Ovary (tissue), 9 donors: Measurements from ENCODE around the gene INTS13. TPM values are rescaled to one million over a fixed set of nuclear protein-coding genes. Genes with fewer than 3 reads are reported as not detected.
"Not testable (repeated sequence)": the region's sequence is repeated elsewhere in the genome, so short reads cannot be mapped to it uniquely, and the experiment has no call there.

Source experiments
- DNase-seq, 5 donors: peaks; one replicate each; pipeline ENCODE4 v3.0.0-alpha.2; 2019 to 2020
- H3K27ac ChIP-seq, 2 donors: fragments of 200-600 bp; one replicate each; pipeline versions ENCODE4 v1.5.1 to v1.8.0; 2019 to 2022
- H3K27me3 ChIP-seq: fragments of 200-600 bp; one replicate; pipeline ENCODE4 v1.8.0; 2022
- H3K36me3 ChIP-seq: fragments of 200-600 bp; sonication (generic); one replicate; pipeline ENCODE4 v1.5.1; 2019
- H3K4me1 ChIP-seq: one replicate; pipeline ENCODE4 v1.8.1; 2013; ENCODE audit warnings: mild to moderate bottlenecking, moderate library complexity; ENCODE audit not compliant: insufficient read depth
- H3K4me3 ChIP-seq: fragments of 200-600 bp; sonication (generic); one replicate; pipeline ENCODE4 v1.5.1; 2017
- H3K9me3 ChIP-seq, 2 donors: fragments of 200-600 bp in 1 of 2; sonication (generic) in 1 of 2; one replicate each; pipeline versions ENCODE4 v1.5.1 to v1.8.1; 2013 to 2019; ENCODE audit warnings: mild to moderate bottlenecking in 1 of 2, moderate library complexity in 1 of 2
- CTCF ChIP-seq, 3 donors: fragments of 450-650 bp in 2 of 3; fragments of 200-600 bp in 1 of 3; IDR thresholded peaks; one replicate each; pipeline versions ENCODE4 v1.5.1 to v1.8.0; 2016 to 2022; ENCODE audit warnings: antibody characterized with exemption in 3 of 3, mild to moderate bottlenecking in 1 of 3
- EP300 ChIP-seq: sonication (generic); formaldehyde crosslinking; IDR thresholded peaks from one replicate; pipeline ENCODE4 v1.6.1; 2017; ENCODE audit warnings: antibody characterized with exemption
- POLR2A ChIP-seq: fragments of 450-650 bp; IDR thresholded peaks from one replicate; pipeline ENCODE4 v1.6.1; 2017; ENCODE audit warnings: antibody characterized with exemption, mild to moderate bottlenecking, moderate library complexity
- WGBS, 3 donors: extraction: QIAGEN DNeasy Blood & Tissue Kit in 1 of 3; methylation state at CpG; one replicate each; pipeline versions ENCODE4 v1.1.5 to v1.1.7; 2013 to 2017; 5-methylcytosine and 5-hydroxymethylcytosine counted together
- intact Hi-C, 4 donors: fragments of 100-400 bp; cut with DNase I; formaldehyde crosslinking; loops; one replicate each; pipeline versions ENCODE4 v1.11.0 to v1.15.1; 2022 to 2023
- polyA plus RNA-seq, 2 donors: library from polyadenylated mRNA; stranded (reverse); fragments of 200-250 nt in 1 of 2; fragments of 350-450 nt in 1 of 2; fragmentation: Illumina TruSeq in 1 of 2; extraction: RNeasy Lipid Tissue Mini Kit (QIAGEN cat#74804) in 1 of 2; gene quantifications; one replicate each; pipeline ENCODE4 v1.2.3, GENCODE V29; 2013 to 2014
- total RNA-seq, 7 donors: library from RNA; depleted of rRNA in 2 of 7; stranded (reverse); fragments of >200 nt in 2 of 7; fragmentation: NEBNext Ultra II Directional in 3 of 7; extraction: Animal tissue kit (Norgen Biotek cat#: 25700) in 3 of 7; gene quantifications; one replicate each; pipeline versions ENCODE4 v1.1.0 to v1.2.4, GENCODE V29; 2016 to 2023
- donor health status: DM: no; HTN: no; CAD: no; lungs with moderate emphysema.
- donor health status: DM: no; HTN: no; CAD: no.
- donor health status: Bipolar disorder and iron deficiency.
- donor health status: DM: yes; HTN: yes; CAD: no.
- donor health status: DM: no; HTN: no; CAD: no.
- donor health status: DM: yes; HTN: yes; CAD: no.

Gene INTS13
- total and polyA plus RNA-seq, 9 donors, result 10.4 to 18.1 (median 16.3) TPM

DNA sequence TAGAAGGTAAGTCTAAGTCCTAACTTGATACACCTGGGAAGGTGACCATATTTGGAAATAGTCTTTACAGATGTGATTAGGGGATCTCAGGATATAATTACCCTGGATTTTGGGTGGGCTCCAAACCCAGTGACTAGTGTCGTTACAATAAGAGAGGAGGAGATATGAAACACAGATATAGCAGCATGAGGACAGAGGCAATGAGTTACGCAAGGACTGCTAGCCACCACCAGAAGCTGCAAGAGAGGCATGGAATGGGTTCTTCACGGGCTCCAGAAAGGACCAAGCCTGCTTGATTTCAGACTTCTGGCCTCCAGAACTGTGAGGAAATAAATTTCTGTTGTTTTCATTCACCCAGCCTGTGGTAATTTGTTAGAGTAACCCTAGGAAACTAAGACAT lies 29.1 kb upstream of the INTS13 start:
- H3K9me3 ChIP-seq, result no peaks in the 10 kb centered on the region
- intact Hi-C loops, result loop anchor here in 1 of 4 donors (5.0 kb wide), 1 partner anchor 95 kb away; no protein-coding TSS in a partner anchor
- no peaks in the 10 kb centered on the region for H3K36me3 ChIP-seq
- H3K4me3 ChIP-seq, result no peak overlapping the region
- H3K27ac ChIP-seq, result no peak overlapping the region
- WGBS, 3 donors, result 91 to 92% (median 92%) methylated on average over 3 of the region's 3 CpGs
- no peak for DNase-seq
- TF ChIP-seq CTCF (IDR thresholded peaks at IDR 0.05) (no peak), POLR2A (no peak), EP300 (no peak)
- no peaks in the 10 kb centered on the region for H3K27me3 ChIP-seq
- H3K4me1 ChIP-seq, result no peaks in the 10 kb centered on the region

DNA sequence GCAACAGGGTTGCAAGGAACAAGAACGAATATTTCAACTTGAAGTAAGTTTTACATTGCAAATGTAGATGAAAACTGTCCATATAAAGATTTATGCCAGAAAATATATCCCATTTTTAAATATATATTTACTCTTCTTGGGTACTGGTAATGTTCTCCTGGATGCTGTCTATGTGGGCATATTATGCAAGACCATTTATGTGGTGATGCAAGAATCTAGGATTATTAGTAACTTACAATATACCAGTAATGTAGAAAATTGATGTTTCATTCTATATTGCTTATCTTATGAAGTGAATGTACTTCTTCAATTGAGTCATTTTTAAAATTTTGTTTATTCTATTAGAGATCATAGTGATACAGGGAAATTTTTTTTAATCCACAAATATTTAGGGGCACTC lies 25.6 kb upstream of the INTS13 start:
- 92 to 100% (median 96%) methylated on average over 1 of the region's 1 CpG for WGBS, 3 donors
- intact Hi-C loops, result no loop called here
- Histone ChIP-seq H3K4me1 (no peaks in the 10 kb centered on the region), H3K27me3 (no peaks in the 10 kb centered on the region), H3K36me3 (no peaks in the 10 kb centered on the region), H3K4me3 (no peak overlapping the region), H3K27ac (no peak overlapping the region), H3K9me3 (no peaks in the 10 kb centered on the region)
- TF ChIP-seq EP300 (no peak), POLR2A (no peak), CTCF (IDR thresholded peaks at IDR 0.05) (no peak)
- DNase-seq, result no peak

GRCh38 chr12:26961803-26962202 lies 24.0 kb upstream of the INTS13 start:
- Histone ChIP-seq H3K4me1 (no peaks in the 10 kb centered on the region), H3K36me3 (no peaks in the 10 kb centered on the region), H3K9me3 (no peaks in the 10 kb centered on the region), H3K4me3 (no peak overlapping the region), H3K27ac (no peak overlapping the region), H3K27me3 (no peaks in the 10 kb centered on the region)
- WGBS, 3 donors, result 60 to 79% (median 66%) methylated on average over 1 of the region's 1 CpG
- intact Hi-C loops, result no loop called here
- TF ChIP-seq EP300 (no peak), POLR2A (no peak)
- DNase-seq, result no peak

DNA sequence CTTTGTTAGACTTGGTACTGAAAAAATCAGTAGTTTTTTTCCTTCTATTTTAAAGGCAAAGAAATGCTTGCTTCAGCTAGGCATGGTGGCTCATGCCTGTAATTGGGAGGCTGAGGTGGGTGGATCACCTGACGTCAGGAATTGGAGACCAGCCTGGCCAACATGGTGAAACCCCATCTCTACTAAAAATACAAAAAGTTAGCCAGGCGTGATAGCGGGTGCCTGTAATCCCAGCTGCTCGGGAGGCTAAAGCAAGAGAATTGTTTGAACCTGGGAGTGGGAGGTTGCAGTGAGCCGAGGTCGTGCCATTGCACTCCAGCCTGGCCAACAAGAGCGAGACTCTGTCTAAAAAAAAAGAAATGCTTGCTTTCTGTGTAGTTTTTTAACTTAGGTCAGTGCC lies 23.6 kb upstream of the INTS13 start:
- intact Hi-C loops, H3K36me3 ChIP-seq, H3K4me3 ChIP-seq, DNase-seq, H3K9me3 ChIP-seq, H3K27me3 ChIP-seq, H3K4me1 ChIP-seq, H3K27ac ChIP-seq: not testable (repeated sequence)
- WGBS, 3 donors, result 90 to 93% (median 92%) methylated on average over 7 of the region's 7 CpGs

GRCh38 chr12:26954027-26954426 lies 16.2 kb upstream of the INTS13 start:
- Histone ChIP-seq H3K36me3 (no peaks in the 10 kb centered on the region), H3K27me3 (no peaks in the 10 kb centered on the region), H3K27ac (no peak overlapping the region), H3K4me1 (no peaks in the 10 kb centered on the region), H3K4me3 (no peak overlapping the region), H3K9me3 (no peaks in the 10 kb centered on the region)
- intact Hi-C loops, result no loop called here
- WGBS, 3 donors, result 86 to 90% (median 90%) methylated on average over 4 of the region's 4 CpGs
- no peak for TF ChIP-seq EP300
- TF ChIP-seq CTCF (IDR thresholded peaks at IDR 0.05), result no peak
- TF ChIP-seq POLR2A, result no peak
- no peak for DNase-seq

GRCh38 chr12:26953447-26953846 lies 15.7 kb upstream of the INTS13 start:
- Histone ChIP-seq H3K36me3 (no peaks in the 10 kb centered on the region), H3K4me1 (no peaks in the 10 kb centered on the region), H3K9me3 (no peaks in the 10 kb centered on the region), H3K27me3 (no peaks in the 10 kb centered on the region), H3K27ac (no peak overlapping the region), H3K4me3 (no peak overlapping the region)
- 46 to 64% (median 52%) methylated on average over 1 of the region's 1 CpG for WGBS, 3 donors
- intact Hi-C loops, result no loop called here
- DNase-seq, result no peak
- TF ChIP-seq EP300 (no peak), POLR2A (no peak)
